Loucy (cell line): Measurements from ENCODE around the gene CELA2B.

Experiments
- H2AFZ ChIP-seq: fragments of 200-600 bp; sonication (generic); 2 replicates; pipeline ENCODE4 v1.6.0; 2016; ENCODE audit warnings: antibody characterized with exemption, mild to moderate bottlenecking, low read length, moderate library complexity
- H3F3A ChIP-seq: fragments of 200-600 bp; 2 replicates; pipeline ENCODE4 v1.6.0; 2016; ENCODE audit warnings: antibody characterized with exemption, low read depth, mild to moderate bottlenecking
- H3K27me3 ChIP-seq: fragments of 200-600 bp; sonication (generic); 2 replicates; pipeline ENCODE4 v1.6.1; 2014; ENCODE audit warnings: low read length, mild to moderate bottlenecking; ENCODE audit not compliant: insufficient read depth, poor library complexity, severe bottlenecking
- H3K36me3 ChIP-seq: fragments of 200-600 bp; sonication (generic); 2 replicates; pipeline ENCODE4 v1.6.1; 2016; ENCODE audit warnings: low read length; ENCODE audit not compliant: insufficient read depth
- H3K4me1 ChIP-seq: fragments of 200-600 bp; sonication (generic); 2 replicates; pipeline ENCODE4 v1.5.1; 2014; ENCODE audit warnings: low read length, mild to moderate bottlenecking; ENCODE audit not compliant: insufficient read depth, poor library complexity, severe bottlenecking
- H3K4me2 ChIP-seq: fragments of 200-600 bp; sonication (generic); 2 replicates; pipeline ENCODE4 v1.6.0; 2014; ENCODE audit warnings: antibody characterized with exemption, low read length, low read depth, mild to moderate bottlenecking; ENCODE audit not compliant: poor library complexity, severe bottlenecking
- H3K4me3 ChIP-seq: fragments of 200-600 bp; sonication (generic); 2 replicates; pipeline ENCODE4 v1.5.1; 2014; ENCODE audit warnings: low read length, mild to moderate bottlenecking, mixed read lengths; ENCODE audit not compliant: poor library complexity, severe bottlenecking
- H3K79me2 ChIP-seq: fragments of 200-600 bp; sonication (generic); 2 replicates; pipeline ENCODE4 v1.6.1; 2014; ENCODE audit warnings: low read length; ENCODE audit not compliant: insufficient read depth
- H3K9ac ChIP-seq: fragments of 200-600 bp; sonication (generic); 2 replicates; pipeline ENCODE4 v1.6.0; 2014; ENCODE audit warnings: mild to moderate bottlenecking, low read depth, low read length, moderate library complexity; ENCODE audit not compliant: poor library complexity, severe bottlenecking
- H3K9me2 ChIP-seq: fragments of 200-600 bp; sonication (generic); replicated peaks from 2 replicates; pipeline ENCODE4 v1.6.1; 2016; ENCODE audit warnings: low read depth, low read length, mixed read lengths
- H3K9me3 ChIP-seq: fragments of 200-600 bp; sonication (generic); 2 replicates; pipeline ENCODE4 v1.6.1; 2014; ENCODE audit warnings: mild to moderate bottlenecking, antibody characterized with exemption, low read length, low read depth; ENCODE audit not compliant: insufficient read depth
- H4K20me1 ChIP-seq: fragments of 200-600 bp; sonication (generic); 2 replicates; pipeline ENCODE4 v1.6.0; 2014; ENCODE audit warnings: antibody characterized with exemption, low read length, mild to moderate bottlenecking; ENCODE audit not compliant: insufficient read depth, poor library complexity, severe bottlenecking
- EZH2phosphoT487 ChIP-seq: fragments of 200-600 bp; IDR thresholded peaks from 2 replicates; pipeline ENCODE4 v1.6.1; 2018; ENCODE audit warnings: antibody characterized with exemption, mild to moderate bottlenecking, moderate library complexity, borderline replicate concordance
- TF ChIP-seq, protein P1 (sequence below): fragments of 200-600 bp; sonication (generic); conservative IDR thresholded peaks from 2 replicates; pipeline ENCODE4 v1.5.1; 2014; ENCODE audit warnings: mild to moderate bottlenecking, antibody characterized with exemption, low read length

CELA2B gene

GRCh38 chr1:15452866-15453571 lies 22.9 kb upstream of the CELA2B start:
- Histone ChIP-seq H3K4me2 (no peak overlapping the region), H2AFZ (no peak overlapping the region), H3K9me3 (no peaks in the 10 kb centered on the region), H4K20me1 (no peaks in the 10 kb centered on the region), H3K9me2 (no peaks in the 10 kb centered on the region), H3K79me2 (no peaks in the 10 kb centered on the region), H3K4me1 (no peaks in the 10 kb centered on the region), H3K4me3 (no peak overlapping the region), H3K9ac (no peak overlapping the region), H3K36me3 (no peaks in the 10 kb centered on the region), H3F3A (no peaks in the 10 kb centered on the region), H3K27me3 (no peaks in the 10 kb centered on the region)
- TF ChIP-seq, protein P1, sequence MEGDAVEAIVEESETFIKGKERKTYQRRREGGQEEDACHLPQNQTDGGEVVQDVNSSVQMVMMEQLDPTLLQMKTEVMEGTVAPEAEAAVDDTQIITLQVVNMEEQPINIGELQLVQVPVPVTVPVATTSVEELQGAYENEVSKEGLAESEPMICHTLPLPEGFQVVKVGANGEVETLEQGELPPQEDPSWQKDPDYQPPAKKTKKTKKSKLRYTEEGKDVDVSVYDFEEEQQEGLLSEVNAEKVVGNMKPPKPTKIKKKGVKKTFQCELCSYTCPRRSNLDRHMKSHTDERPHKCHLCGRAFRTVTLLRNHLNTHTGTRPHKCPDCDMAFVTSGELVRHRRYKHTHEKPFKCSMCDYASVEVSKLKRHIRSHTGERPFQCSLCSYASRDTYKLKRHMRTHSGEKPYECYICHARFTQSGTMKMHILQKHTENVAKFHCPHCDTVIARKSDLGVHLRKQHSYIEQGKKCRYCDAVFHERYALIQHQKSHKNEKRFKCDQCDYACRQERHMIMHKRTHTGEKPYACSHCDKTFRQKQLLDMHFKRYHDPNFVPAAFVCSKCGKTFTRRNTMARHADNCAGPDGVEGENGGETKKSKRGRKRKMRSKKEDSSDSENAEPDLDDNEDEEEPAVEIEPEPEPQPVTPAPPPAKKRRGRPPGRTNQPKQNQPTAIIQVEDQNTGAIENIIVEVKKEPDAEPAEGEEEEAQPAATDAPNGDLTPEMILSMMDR: no peak
- no peak for TF ChIP-seq EZH2phosphoT487

DNA sequence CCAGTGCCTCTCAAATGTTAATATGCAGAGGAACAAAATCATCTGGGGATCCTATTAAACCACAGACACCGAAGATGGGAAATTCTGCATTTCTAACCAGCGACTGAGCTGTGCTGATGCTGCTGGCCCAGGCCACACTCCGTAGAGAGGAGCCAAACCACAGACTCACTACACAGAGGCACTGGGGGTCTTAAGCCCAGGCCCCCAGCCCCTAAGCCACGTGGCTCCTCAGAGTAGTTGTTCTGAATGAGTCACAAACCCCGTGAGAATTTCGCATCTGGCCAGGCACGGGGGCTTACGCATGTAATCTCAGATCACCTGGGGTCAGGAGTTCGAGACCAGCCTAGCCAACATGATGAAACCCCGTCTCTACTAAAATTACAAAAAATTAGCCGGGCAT lies 22.2 kb upstream of the CELA2B start:
- no peaks in the 10 kb centered on the region for H3F3A ChIP-seq
- no peaks in the 10 kb centered on the region for H3K27me3 ChIP-seq
- H4K20me1 ChIP-seq: no peaks in the 10 kb centered on the region
- no peaks in the 10 kb centered on the region for H3K9me3 ChIP-seq
- no peak overlapping the region for H3K4me2 ChIP-seq
- no peaks in the 10 kb centered on the region for H3K36me3 ChIP-seq
- H2AFZ ChIP-seq: no peak overlapping the region
- H3K9ac ChIP-seq: no peak overlapping the region
- H3K9me2 ChIP-seq: no peaks in the 10 kb centered on the region
- H3K79me2 ChIP-seq: no peaks in the 10 kb centered on the region
- TF ChIP-seq, protein P1: no peak
- TF ChIP-seq EZH2phosphoT487: no peak
- H3K4me3 ChIP-seq: no peak overlapping the region
- no peaks in the 10 kb centered on the region for H3K4me1 ChIP-seq

GRCh38 chr1:15454256-15454655 lies 21.6 kb upstream of the CELA2B start:
- Histone ChIP-seq H3K4me2 (no peak overlapping the region), H3K9ac (no peak overlapping the region), H4K20me1 (no peaks in the 10 kb centered on the region), H2AFZ (no peak overlapping the region), H3F3A (no peaks in the 10 kb centered on the region), H3K9me3 (no peaks in the 10 kb centered on the region), H3K27me3 (no peaks in the 10 kb centered on the region), H3K36me3 (no peaks in the 10 kb centered on the region), H3K4me1 (no peaks in the 10 kb centered on the region), H3K79me2 (no peaks in the 10 kb centered on the region), H3K9me2 (no peaks in the 10 kb centered on the region), H3K4me3 (no peak overlapping the region)
- TF ChIP-seq, protein P1: no peak
